Amniotic epithelial cell (primary cell): ENCODE results near the gene IL12B.
"Not testable (repeated sequence)": the region's sequence is repeated elsewhere in the genome, so short reads cannot be mapped to it uniquely, and the experiment has no call there.

Experiments used
- DNase-seq: peaks from one replicate; pipeline ENCODE4 v3.0.0-alpha.2; 2010; ENCODE audit warnings: low read depth

The IL12B gene

DNA sequence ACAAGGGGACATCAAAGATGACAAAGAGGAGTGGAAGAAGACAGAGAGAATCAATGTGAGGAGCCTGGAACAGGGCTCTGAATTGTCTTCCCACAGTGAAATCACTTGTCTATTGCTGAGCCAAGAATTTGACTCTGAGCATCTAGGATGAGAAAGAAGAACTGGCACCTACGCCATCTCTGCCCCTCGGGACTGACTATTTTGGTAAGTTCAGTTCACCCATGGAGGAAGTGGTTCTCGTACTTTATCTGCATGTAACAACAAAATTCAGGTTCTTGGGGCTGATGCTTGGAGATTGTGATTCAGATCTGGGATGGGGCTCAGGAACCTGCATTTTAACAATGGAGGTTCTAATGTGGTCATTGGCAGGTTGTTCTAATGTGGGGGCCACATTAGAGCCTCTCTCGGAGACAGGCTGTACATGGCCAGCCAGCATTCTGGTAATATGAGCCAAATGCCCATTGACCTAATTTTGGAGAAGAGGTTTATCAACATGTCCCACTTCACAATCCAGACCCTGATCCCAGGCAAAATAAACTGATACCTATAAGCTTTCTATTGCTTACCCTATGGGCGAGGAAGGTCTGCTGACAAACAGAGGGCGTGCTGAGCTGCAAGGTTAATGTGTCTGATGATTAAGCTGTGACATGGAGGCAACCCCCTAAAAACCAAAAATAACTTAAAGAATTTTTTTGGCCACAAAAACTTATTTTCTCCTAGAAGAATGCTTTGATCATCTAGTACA is 2.7 kb upstream of the IL12B start:
- DNase-seq = no peak

DNA sequence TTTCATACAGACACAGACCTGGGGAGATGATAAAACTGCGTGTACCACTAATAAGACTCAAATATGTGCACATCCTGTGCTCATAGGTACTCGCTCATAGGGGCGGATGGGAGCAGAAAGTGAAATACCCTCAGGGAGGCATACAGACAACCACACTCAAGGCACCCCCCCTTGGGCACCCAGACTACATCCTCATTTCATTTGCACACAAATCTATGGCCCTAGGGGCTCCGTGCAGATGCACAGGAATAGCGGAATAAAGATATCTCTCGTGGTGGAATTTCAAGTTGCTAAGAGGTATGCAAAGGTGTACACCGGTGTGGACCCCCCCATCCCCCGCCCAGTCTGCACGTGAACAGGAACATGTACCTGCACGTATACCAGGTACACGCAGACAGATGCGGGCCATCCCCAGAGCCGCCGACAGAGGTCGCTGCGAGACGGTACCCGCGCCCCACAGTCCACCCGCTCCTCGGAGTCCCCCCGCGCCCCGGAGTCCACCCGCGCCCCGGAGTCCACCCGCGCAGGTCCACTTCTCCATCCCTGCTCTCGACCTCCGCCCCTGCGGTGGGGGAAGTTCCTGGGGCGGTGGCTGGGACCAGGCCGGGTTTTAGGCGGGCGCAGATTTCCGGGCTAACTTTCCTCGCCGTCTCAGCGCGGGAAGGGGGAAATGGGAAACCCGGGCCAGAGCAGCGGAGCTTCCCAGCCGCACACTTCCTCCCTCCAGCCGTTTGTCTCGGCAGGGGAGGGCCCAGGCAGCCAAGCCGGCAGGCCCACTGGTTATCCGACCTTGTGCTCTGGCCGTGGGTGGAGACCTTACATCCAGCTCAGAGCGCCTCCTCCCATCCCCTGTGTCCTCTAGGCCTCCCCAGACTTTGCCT is 1.0 kb upstream of the IL12B start:
- DNase-seq = peak; percentile 29

DNA sequence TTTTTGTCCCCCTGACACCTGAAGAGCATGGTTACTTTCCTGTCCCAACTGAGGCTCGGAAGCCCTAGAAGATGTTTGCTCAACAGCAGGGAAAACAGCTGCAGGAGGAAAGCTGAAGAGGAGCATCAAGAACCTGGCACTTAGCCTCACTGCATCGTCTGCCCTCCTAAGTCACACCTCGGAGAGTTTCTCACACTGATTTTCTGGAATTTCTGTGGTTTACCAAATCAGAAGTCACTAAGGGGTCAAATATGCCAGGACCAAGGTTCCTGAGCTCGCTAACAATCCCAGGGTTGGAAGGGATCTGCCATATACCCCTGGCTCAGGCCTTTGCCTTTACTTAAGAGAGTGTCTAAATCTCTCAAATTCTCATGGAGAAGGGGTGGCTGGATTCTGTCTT is 5.3 kb downstream of the IL12B start:
- no peak for DNase-seq

DNA sequence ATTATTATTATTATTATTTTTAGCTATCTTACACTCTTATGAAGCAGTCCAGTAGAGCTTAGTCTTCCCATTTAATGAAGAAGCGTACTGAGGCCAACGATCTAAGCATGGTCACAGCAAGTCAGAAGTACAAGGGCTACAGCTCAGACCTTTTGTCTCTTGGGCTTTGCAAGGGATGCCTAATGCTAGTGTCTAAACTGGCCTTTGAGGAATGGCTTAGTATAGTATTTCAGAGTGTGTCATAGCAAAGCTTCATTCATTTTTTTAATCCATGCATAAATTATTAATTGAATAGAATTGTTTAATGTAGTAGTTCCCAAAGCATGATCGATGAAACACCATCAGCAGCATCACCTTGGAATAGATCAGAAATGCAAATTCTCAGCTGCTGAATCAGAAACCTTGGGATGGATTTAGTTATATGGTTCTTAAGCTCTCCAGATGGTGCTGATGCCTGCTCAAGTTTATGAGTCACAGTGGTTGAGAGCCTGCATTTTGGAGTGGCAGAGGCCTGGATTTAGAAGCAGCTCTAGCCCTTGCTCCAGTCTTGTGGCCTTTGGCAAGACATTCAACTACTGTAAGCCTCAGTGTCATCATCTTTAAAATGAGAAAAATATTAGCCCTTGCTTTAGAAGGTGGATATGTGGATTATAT is 6.1 kb downstream of the IL12B start:
- DNase-seq = peak; percentile 78

DNA sequence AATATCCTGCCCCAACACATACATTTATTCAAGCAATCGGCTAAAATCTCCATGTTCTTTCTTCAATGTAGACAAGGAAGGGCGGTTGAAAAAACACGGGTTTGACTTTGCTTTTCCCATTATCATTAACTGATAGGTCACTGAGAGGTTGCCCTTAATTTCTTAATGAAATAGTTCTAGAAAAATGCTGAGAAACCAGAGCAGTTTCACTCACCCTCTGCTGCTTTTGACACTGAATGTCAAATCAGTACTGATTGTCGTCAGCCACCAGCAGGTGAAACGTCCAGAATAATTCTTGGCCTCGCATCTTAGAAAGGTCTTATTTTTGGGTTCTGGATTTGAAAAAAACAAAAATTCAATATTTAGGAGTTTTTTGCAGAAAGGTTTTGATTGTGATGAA is 8.1 kb downstream of the IL12B start:
- DNase-seq = no peak

DNA sequence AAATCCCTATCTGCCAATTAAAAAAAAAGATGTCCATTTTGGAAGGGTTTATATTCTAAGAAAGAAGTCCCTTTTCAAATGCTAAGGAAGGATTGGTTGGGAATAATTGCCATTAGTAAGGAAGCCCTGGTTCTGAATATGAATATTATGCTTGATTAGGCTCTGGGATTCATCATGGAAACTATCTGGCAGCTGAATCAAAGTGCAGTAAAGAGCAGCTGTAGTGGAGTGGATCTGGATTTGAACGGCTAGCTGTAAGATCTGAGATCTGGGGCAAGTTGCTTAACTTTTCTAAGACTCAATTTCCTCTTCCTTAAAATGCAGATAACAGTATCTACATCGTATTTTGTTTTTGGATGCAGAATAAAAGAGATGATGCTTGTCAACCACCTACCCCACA is 10.5 kb downstream of the IL12B start:
- no peak for DNase-seq

DNA sequence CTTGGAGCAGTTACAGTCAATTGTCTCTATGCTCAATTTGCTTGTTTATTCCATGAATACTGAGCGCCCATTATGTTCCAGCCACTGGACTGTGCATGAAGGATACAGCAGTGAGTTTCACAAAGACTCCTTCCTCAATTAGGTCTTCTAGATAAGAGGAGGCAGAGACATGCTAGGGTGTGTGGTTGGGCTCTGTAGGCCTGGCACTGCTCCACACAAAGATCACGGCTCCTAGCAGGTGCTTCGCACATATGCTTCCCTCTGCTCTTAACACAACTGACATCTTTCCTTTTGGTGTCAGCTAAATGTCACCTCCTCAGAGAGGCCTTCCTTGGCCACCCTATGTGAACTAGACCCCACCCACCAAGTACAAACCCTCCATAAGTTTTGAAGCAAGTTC is 10.9 kb downstream of the IL12B start:
- DNase-seq = no peak

DNA sequence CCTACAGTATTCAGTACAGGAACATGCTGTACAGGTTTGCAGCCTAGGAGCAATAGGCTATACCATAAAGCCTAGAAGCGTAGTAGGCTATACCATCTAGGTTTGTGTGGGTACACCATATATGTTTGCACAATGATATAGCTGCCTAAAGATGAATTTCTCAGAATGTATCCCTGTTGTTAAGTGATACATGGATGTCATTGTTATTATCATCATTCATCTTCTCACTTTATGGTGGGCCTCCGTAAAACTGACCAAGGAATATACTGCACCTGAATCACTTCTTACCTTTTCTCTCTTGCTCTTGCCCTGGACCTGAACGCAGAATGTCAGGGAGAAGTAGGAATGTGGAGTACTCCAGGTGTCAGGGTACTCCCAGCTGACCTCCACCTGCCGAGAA is 11.8 kb downstream of the IL12B start:
- DNase-seq = no peak

DNA sequence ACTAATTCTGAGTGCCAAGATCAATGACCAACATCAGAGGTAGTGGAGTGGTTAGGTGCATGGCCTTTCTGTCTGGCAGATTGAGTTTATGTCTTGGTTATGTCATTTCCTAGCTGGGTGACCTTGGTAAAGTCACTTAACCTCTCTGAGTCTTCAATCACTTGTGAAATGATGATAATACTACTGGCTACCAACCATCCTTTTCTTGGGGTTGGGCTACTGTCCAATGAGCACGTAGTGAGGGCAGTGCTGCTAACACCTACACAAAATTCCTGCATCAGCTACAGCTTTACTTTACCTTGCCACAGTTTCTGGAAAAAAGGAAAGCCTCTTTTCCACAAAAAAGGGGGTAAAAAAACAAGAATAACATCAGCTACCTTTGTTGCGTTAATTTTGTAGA is 12.4 kb downstream of the IL12B start:
- no peak for DNase-seq

DNA sequence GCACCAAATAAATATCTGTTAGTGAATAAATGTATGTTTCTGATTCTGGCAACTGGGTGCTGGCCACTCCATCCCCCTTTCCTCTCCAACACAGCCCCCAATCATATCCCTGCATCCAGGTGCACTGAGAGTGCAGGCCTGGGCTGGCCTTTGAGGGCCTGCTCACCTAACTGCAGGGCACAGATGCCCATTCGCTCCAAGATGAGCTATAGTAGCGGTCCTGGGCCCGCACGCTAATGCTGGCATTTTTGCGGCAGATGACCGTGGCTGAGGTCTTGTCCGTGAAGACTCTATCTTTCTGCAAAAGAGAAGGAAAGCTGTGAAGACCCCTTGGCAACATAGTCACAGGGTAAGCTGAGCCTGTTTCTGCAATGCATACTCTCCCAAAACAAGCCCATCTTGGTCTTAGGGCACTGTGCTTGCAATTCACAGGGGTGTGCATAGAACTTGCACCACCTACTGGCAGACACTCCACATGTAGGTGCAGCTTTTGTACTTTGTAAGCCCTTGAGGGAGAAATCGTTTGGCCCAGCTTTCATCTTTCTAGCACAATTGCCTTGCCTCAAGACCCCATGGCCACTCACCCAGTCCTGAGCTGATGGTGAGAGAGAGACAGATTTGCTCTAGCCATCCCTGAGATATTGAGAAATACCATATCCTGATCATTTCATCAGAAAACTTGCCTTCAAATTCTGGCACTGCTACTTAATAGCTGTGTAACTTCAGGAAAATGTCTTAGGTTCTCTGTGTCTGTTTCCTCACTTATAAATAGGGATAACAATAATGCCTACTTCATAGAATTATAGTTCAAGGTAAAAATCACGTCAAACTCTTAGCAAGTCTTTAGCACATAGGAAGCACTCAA is 13.5 kb downstream of the IL12B start:
- peak; percentile 59 for DNase-seq

DNA sequence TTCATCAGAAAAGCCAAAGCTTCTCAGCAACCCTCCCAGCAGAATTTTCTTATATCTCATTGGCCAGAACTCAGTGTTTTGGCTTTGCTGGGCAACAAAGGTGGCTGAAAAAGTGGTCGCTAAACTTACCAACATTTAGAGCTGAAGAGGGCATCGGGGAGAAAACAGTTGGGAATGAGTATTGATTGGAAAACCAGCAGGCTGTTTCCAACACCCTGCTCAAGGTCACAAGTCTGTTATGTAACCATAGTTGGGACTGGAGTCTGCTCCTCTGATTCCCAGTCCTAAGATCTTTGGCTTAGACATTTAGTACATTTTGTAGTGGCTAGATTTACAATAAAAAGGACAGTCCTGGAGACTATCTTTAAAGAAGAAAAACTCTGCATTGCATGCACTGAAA is 17.1 kb downstream of the IL12B start:
- no peak for DNase-seq

DNA sequence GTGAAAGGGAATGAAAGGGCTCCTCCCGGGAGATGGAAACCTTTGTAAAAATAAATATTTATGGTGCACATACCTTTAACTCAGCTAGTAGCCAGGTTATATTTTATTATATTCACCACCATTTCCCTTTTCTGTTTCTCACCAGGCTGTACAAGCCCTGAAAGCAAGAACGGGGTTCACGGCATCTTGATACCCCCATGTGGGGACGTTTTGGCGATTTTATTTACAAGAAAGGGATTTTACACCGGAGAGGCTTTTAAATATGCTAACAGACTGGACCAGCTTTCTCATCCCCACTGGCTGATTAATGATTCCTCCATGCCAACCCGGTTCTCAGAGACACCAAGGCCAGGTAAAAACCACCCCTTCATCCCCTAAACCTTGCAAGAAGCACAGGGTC is 19.2 kb downstream of the IL12B start:
- no peak for DNase-seq

DNA sequence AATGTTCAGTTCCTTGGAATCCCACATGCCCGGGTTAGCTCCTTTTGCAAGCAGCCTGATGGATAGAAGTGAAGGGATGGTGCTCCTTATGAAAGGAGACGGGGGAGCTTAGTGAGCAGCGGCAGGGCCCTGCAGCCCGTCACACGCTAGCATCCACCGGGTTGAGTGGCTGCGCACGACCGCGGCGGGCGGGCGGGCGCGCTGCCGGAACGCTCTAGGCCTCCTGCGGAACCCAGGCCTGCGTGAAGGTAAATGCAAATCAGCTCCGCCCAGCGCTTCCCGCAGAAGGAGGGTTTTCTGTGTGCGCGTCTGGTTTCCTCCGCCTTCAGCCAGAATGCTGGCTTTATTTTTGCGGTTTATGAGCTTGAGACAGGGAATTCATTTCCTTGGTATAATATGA is 19.8 kb downstream of the IL12B start:
- DNase-seq = peak; percentile 24

DNA sequence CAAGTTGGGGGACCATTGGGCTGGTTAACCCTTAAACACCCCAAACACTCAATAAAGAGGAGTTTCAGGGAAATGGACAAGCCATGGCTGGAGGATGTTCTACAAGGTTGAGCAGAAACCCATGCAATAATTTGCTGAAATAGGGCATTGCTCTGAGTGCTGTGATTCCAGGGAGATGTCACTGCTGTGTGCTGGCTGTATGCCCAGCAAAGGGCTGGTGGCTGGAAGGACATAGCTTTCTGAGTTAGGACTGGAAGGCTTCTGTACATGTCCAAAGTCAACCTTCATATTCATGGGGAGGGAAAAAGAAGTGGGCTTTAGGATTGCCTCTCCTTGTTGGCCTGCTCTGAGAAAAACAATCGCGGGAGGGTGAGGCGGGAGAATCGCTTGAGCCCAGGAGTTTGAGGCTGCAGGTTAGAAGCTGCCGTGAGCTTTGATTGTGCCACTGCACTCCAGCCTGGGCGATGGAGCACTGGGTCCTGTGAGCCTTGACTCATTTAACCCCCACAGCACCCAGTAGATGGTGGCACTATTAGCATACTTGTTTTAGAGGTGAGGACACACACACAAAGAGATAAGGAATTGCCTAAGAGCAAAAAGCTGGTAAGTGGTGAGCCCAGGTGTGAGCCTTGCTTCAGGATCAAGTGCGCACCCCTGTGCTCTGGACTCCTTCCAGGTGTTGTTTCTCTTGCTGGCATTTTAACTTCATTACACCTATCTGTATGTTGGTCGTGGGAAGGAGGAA is 20.4 kb downstream of the IL12B start:
- DNase-seq = no peak

DNA sequence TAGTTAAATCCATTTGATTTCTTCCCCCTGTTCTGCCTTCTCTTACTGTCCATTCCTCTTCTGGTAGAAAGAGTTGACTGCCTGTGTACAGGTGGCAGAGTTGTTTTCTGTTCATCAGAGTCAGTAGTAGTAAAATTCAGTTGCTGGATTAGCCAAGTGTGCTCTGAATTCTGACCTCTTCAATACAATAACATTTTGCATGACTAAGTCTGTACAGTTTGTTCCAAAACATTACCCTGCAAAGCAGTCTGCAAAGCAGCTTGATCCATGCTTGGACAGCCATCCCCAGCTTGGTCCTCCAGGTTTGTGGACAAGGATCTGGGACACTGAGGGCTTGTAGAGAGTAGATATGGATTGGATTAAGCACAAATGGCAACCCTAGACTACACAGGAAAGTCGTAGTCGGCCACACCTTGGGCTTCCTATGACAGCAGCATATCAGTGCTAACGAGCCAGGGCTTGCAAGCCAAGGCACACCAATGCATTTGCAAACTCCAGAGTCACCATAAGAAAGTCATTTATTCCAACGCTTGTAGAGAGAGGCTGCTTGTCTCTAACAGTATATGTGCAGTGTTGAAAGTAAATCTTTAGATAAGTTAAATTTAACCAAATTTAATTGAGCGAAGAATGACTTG is 25.2 kb downstream of the IL12B start:
- peak; percentile 7 for DNase-seq

DNA sequence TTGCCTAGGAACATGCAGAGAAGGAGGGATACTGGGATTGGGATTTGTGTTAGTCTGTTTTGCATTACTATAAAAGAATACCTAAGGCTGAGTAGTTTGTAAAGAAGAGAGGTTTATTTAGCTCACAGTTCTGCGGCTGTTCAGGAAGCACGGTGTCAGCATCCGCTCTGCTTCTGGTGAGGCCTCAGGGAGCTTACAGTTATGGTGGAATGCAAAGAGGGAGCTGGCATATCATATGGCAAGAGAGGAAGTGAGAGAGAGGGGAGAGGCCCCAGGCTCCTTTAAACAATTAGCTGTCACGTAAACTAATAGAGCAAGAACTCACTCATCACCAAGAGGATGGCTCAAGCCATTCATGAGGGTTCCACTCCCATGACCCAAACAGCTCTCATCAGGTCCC is 27.0 kb downstream of the IL12B start:
- DNase-seq = no peak

DNA sequence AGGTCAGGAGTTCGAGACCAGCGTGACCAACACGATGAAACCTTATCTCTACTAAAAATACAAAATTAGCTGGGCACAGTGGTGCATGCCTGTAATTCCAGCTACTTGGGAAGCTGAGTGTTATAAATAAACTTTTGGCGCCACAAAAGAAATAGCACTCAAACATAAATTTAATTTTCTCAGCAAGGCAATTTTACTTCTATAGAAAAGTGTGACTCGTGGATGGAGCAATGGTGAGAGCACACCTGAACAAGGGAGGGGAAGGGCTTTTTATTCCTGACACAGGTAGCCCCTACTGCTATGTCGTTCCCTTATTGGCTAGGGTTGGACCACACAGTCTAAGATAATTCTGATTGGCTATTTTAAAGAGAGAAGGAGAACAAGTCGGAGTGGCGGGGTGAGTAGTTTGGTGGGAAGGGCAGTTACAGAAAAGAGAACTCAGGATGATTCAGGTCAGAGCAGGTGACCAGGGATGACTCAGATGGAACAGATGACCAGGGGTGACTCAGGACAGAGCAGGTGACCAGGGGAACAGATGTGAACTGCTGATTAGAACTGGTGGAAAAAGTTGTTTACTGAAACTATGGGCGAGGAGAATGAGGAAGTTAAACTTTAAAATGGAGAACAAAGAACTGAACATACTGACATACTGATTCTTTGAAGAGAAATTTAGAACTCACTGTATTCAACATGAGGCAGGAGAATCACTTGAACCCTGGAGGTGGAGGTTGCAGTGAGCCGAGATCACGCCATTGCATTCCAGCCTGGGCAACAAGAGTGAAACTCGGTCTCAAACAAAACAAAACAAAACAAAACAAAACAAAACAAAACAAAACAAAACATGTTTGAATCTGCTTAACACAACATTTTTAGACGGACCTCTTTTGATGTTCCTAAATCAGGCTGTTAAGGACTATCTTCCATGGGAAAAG is 28.1 kb downstream of the IL12B start:
- not testable (repeated sequence) for DNase-seq

DNA sequence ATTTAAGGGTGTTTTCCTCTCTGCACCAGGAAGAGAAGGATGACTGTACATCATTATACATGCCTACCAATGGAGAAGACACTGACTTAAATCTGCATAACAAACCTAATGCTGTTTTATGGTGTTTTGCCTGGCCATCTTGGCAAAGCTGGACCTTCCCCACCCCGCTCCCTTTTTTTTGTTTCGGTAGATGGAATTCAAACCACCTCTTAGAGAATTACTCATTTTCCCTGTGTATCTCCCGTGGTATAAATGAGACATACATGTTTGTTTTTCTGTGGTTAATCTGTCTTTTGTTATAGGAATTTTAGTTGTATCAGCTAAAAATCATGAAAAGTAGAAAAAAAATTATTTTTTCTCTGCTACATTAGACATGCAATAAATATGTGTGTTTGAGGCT is 28.8 kb downstream of the IL12B start:
- no peak for DNase-seq

DNA sequence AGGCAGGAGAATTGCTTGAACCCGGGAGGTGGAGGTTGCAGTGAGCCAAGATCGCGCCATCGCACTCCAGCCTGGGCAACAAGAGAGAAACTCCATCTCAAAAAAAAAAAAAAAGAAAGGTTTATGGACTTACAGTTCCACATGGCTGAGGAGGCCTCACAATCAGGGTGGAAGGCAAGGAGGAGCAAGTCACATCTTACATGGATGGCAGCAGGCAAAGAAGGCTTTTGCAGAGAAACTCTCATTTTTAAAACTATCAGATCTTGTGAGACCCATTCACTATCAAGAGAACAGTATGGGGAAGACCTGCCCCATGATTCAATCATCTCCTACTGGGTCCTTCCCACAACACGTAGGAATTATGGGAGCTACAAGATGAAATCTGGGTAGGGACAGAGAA is 33.0 kb downstream of the IL12B start:
- DNase-seq = not testable (repeated sequence)

DNA sequence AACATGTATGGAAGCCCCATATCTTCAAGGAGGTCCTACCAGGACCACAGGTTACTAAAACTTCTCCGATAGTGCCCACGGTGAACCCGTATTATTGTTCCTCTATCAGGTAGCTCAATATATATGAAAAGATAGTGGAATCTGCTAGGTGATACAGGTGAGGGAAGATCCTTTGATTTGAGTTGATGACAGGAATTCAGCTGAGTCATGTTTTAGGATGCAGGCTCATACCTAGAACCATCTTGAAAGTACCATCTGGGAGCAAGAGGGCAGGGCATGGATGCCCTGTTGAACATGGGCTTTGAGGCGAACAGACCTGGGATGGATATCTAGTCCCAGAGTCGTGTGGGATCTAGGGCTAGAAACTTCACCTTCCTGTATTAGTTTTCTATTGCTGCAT is 35.4 kb downstream of the IL12B start:
- DNase-seq = no peak
